Ovary (tissue), 9 donors: ENCODE measurements around the gene SOS2. TPM values are rescaled to one million over a fixed set of nuclear protein-coding genes. Genes with fewer than 3 reads are reported as not detected.

Source experiments
- DNase-seq, 5 donors: peaks; one replicate each; pipeline ENCODE4 v3.0.0-alpha.2; 2019 to 2020
- H3K27ac ChIP-seq, 2 donors: fragments of 200-600 bp; one replicate each; pipeline versions ENCODE4 v1.5.1 to v1.8.0; 2019 to 2022
- H3K27me3 ChIP-seq: fragments of 200-600 bp; one replicate; pipeline ENCODE4 v1.8.0; 2022
- H3K36me3 ChIP-seq: fragments of 200-600 bp; sonication (generic); one replicate; pipeline ENCODE4 v1.5.1; 2019
- H3K4me1 ChIP-seq: one replicate; pipeline ENCODE4 v1.8.1; 2013; ENCODE audit warnings: mild to moderate bottlenecking, moderate library complexity; ENCODE audit not compliant: insufficient read depth
- H3K4me3 ChIP-seq: fragments of 200-600 bp; sonication (generic); one replicate; pipeline ENCODE4 v1.5.1; 2017
- H3K9me3 ChIP-seq, 2 donors: fragments of 200-600 bp in 1 of 2; sonication (generic) in 1 of 2; one replicate each; pipeline versions ENCODE4 v1.5.1 to v1.8.1; 2013 to 2019; ENCODE audit warnings: mild to moderate bottlenecking in 1 of 2, moderate library complexity in 1 of 2
- EP300 ChIP-seq: sonication (generic); formaldehyde crosslinking; IDR thresholded peaks from one replicate; pipeline ENCODE4 v1.6.1; 2017; ENCODE audit warnings: antibody characterized with exemption
- POLR2A ChIP-seq: fragments of 450-650 bp; IDR thresholded peaks from one replicate; pipeline ENCODE4 v1.6.1; 2017; ENCODE audit warnings: antibody characterized with exemption, mild to moderate bottlenecking, moderate library complexity
- WGBS, 3 donors: extraction: QIAGEN DNeasy Blood & Tissue Kit in 1 of 3; methylation state at CpG; one replicate each; pipeline versions ENCODE4 v1.1.5 to v1.1.7; 2013 to 2017; 5-methylcytosine and 5-hydroxymethylcytosine counted together
- intact Hi-C, 4 donors: fragments of 100-400 bp; cut with DNase I; formaldehyde crosslinking; loops; one replicate each; pipeline versions ENCODE4 v1.11.0 to v1.15.1; 2022 to 2023
- polyA plus RNA-seq, 2 donors: library from polyadenylated mRNA; stranded (reverse); fragments of 200-250 nt in 1 of 2; fragments of 350-450 nt in 1 of 2; fragmentation: Illumina TruSeq in 1 of 2; extraction: RNeasy Lipid Tissue Mini Kit (QIAGEN cat#74804) in 1 of 2; gene quantifications; one replicate each; pipeline ENCODE4 v1.2.3, GENCODE V29; 2013 to 2014
- total RNA-seq, 7 donors: library from RNA; depleted of rRNA in 2 of 7; stranded (reverse); fragments of >200 nt in 2 of 7; fragmentation: NEBNext Ultra II Directional in 3 of 7; extraction: Animal tissue kit (Norgen Biotek cat#: 25700) in 3 of 7; gene quantifications; one replicate each; pipeline versions ENCODE4 v1.1.0 to v1.2.4, GENCODE V29; 2016 to 2023
- TF ChIP-seq, protein P1 (sequence below), 3 donors: fragments of 450-650 bp in 2 of 3; fragments of 200-600 bp in 1 of 3; IDR thresholded peaks; one replicate each; pipeline versions ENCODE4 v1.5.1 to v1.8.0; 2016 to 2022; ENCODE audit warnings: antibody characterized with exemption in 3 of 3, mild to moderate bottlenecking in 1 of 3
- donor health status: DM: no; HTN: no; CAD: no; lungs with moderate emphysema.
- donor health status: DM: no; HTN: no; CAD: no.
- donor health status: Bipolar disorder and iron deficiency.
- donor health status: DM: yes; HTN: yes; CAD: no.
- donor health status: DM: no; HTN: no; CAD: no.
- donor health status: DM: yes; HTN: yes; CAD: no.

Gene SOS2
- total and polyA plus RNA-seq, 9 donors = 10.2 to 29.3 (median 26.7) TPM

DNA sequence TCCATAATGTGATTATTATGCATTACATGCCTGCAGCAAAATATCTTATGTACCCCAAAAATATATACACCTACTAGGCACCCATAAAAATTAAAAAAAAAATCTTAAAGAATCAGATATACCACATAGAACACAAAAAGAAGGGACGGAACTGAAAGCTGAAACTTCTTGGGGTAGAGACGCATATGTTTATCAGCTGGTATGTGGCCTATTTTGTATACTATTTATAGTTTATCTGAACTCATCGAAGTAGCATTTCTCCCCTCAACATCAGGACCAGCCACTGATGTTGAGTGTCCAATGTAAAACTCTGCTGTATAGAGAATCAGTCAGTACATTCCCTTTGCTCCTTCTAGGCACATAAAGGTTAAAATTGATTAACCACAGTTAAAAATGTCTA, 22.9 kb upstream of the SOS2 start:
- no peaks in the 10 kb centered on the region for H3K4me1 ChIP-seq
- 93 to 97% (median 93%) methylated on average over 3 of the region's 3 CpGs for WGBS, 3 donors
- no peaks in the 10 kb centered on the region for H3K27me3 ChIP-seq
- no peak overlapping the region for H3K4me3 ChIP-seq
- no peaks in the 10 kb centered on the region for H3K9me3 ChIP-seq
- no peaks in the 10 kb centered on the region for H3K36me3 ChIP-seq
- H3K27ac ChIP-seq = no peak overlapping the region
- TF ChIP-seq, protein P1, sequence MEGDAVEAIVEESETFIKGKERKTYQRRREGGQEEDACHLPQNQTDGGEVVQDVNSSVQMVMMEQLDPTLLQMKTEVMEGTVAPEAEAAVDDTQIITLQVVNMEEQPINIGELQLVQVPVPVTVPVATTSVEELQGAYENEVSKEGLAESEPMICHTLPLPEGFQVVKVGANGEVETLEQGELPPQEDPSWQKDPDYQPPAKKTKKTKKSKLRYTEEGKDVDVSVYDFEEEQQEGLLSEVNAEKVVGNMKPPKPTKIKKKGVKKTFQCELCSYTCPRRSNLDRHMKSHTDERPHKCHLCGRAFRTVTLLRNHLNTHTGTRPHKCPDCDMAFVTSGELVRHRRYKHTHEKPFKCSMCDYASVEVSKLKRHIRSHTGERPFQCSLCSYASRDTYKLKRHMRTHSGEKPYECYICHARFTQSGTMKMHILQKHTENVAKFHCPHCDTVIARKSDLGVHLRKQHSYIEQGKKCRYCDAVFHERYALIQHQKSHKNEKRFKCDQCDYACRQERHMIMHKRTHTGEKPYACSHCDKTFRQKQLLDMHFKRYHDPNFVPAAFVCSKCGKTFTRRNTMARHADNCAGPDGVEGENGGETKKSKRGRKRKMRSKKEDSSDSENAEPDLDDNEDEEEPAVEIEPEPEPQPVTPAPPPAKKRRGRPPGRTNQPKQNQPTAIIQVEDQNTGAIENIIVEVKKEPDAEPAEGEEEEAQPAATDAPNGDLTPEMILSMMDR (IDR thresholded peaks at IDR 0.05) = no peak
- TF ChIP-seq POLR2A = no peak
- TF ChIP-seq EP300 = no peak
- intact Hi-C loops = no loop called here
- DNase-seq = no peak

DNA sequence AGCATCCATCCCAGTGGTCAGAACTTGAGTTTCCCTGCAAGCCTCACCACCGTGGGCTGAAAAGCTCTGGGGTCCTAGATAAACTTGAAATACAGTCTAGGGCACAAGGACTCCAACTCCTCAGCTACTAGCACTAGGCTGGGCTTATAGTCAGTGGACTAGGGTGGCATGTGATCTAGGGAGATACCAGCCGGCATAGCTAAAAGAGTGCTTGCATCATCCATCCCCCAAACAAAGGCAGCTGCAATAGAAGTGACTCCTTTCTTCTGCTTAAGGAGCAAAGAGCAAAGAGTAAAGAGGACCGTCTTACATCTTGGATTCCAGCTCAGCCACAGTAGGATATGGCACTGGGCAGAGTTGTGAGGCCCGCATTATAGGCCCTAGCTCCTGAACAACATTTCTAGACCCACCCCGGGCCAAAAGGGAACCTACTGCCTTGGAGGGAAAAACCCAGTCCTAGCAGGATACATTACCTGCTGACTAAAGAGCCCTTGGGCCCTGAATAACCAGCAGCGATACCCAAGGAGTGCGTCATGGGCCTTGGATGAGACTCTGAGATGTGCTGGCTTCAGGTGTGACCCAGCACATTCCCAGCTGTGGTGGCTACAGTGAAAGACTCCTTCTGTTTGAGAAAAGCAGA, 17.9 kb upstream of the SOS2 start:
- no peak for DNase-seq
- no peak overlapping the region for H3K4me3 ChIP-seq
- H3K27ac ChIP-seq = no peak overlapping the region
- TF ChIP-seq EP300 = no peak
- no peak for TF ChIP-seq POLR2A
- TF ChIP-seq, protein P1 (IDR thresholded peaks at IDR 0.05) = no peak
- no peaks in the 10 kb centered on the region for H3K27me3 ChIP-seq
- H3K4me1 ChIP-seq = no peaks in the 10 kb centered on the region
- no peaks in the 10 kb centered on the region for H3K36me3 ChIP-seq
- no peaks in the 10 kb centered on the region for H3K9me3 ChIP-seq
- intact Hi-C loops = no loop called here
- WGBS, 3 donors = 82 to 95% (median 86%) methylated on average over 7 of the region's 7 CpGs

DNA sequence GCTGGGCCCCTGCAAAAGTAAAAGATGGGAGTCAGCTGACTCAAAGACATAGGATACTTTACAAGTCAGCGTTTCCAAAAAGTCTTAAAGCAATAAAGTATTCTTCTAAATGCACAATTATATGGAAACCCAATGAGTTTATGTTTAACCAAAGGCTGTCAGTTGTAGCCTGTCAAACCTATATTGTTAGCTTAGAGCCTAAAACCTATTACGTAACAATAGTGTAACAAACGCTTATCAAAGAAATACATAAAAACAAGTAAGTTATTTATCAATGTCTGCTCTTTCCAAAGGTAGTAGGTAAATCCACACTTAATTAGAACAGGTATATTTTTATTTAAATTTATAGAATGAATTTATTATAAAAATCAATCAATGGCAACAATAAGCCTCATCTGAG, 15.9 kb upstream of the SOS2 start:
- H3K27me3 ChIP-seq = no peaks in the 10 kb centered on the region
- no peak for DNase-seq
- no peaks in the 10 kb centered on the region for H3K9me3 ChIP-seq
- intact Hi-C loops = no loop called here
- no peaks in the 10 kb centered on the region for H3K36me3 ChIP-seq
- no peak overlapping the region for H3K4me3 ChIP-seq
- H3K4me1 ChIP-seq = no peaks in the 10 kb centered on the region
- TF ChIP-seq POLR2A = no peak
- no peak for TF ChIP-seq EP300
- TF ChIP-seq, protein P1 (IDR thresholded peaks at IDR 0.05) = no peak
- H3K27ac ChIP-seq = no peak overlapping the region
- 74 to 91% (median 80%) methylated on average over 3 of the region's 3 CpGs for WGBS, 3 donors

DNA sequence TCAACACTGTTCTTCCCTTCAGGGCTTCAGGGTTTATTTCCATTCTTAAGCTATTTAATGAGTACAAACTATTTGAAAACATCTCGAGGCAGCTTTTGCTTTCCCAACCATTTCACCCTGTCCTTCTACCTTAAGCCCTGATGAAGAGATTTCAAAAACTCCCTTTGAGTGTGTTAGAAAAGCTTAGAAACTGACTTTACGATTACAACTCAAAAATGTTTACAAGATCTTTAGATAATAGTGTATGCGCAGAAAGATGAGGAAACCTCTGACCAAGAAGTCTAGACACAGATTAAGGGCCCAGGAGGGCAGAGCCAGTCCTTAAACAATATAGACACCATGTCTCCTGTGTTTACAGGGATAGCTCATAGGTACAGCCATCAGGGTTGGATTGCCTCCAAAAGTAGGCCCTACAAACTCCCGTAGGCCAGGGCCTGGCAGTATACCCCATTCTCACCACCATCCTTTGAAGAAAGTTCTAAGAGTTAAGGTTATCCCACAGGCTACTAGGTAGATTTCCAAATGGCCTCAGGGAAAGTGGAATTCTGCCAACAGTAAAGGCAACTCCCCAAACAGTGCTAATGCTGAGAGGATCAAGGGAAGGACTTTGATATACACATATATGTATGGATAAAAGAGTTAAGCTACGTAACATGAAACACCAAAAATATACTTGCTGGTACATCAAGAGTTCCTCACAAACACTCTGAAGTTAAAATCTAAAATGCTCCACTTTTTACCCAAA, 11.4 kb upstream of the SOS2 start:
- Histone ChIP-seq H3K27me3 (no peaks in the 10 kb centered on the region), H3K9me3 (no peaks in the 10 kb centered on the region), H3K4me1 (no peaks in the 10 kb centered on the region), H3K4me3 (no peak overlapping the region), H3K27ac (no peak overlapping the region), H3K36me3 (no peaks in the 10 kb centered on the region)
- intact Hi-C loops = no loop called here
- DNase-seq = no peak
- 66 to 78% (median 74%) methylated on average over 5 of the region's 5 CpGs for WGBS, 3 donors
- TF ChIP-seq, protein P1 (IDR thresholded peaks at IDR 0.05) = no peak
- TF ChIP-seq EP300 = no peak
- no peak for TF ChIP-seq POLR2A
